ENCODE results near the gene MRPL28.
A peak's percentile ranks its signal among the peaks of the same experiment; 100 is the strongest.
"Not testable (repeated sequence)": the region's sequence is repeated elsewhere in the genome, so short reads cannot be mapped to it uniquely, and the experiment has no call there.

MRPL28 gene

GRCh38 chr16:391885-392335 is 21.6 kb upstream of the MRPL28 start:
- DNase-seq (ENCODE audit: extremely low read depth in 1 of 2, low read depth in 1 of 2): peak; percentile 53 to 69

- no peak for DNase-seq (ENCODE audit: extremely low read depth in 1 of 2, low read depth in 1 of 2)
Measured at GRCh38 chr16:389352-389751, 19.0 kb upstream of the MRPL28 start.

GRCh38 chr16:387761-388666 is 17.7 kb upstream of the MRPL28 start:
- not testable (repeated sequence) for DNase-seq (ENCODE audit: extremely low read depth in 1 of 2, low read depth in 1 of 2)

- no peak for DNase-seq (ENCODE audit: extremely low read depth in 1 of 2, low read depth in 1 of 2)
Measured at GRCh38 chr16:386641-387156, 16.4 kb upstream of the MRPL28 start.

- no peak for DNase-seq (ENCODE audit: extremely low read depth in 1 of 2, low read depth in 1 of 2)
Measured at GRCh38 chr16:383326-384051, 13.2 kb upstream of the MRPL28 start.

GRCh38 chr16:381789-382717 is 11.7 kb upstream of the MRPL28 start, which contains the start of gene PGAP6:
Gene PGAP6 (minus strand): TSS chr16:381978. CDS start chr16:381821, 157 bp downstream.
- DNase-seq (ENCODE audit: extremely low read depth in 1 of 2, low read depth in 1 of 2): peak in 1 of 2 donors; percentile 73

- no peak for DNase-seq (ENCODE audit: extremely low read depth in 1 of 2, low read depth in 1 of 2)
Measured at GRCh38 chr16:381012-381788, 10.9 kb upstream of the MRPL28 start.

- DNase-seq (ENCODE audit: extremely low read depth in 1 of 2, low read depth in 1 of 2): no peak
Measured at GRCh38 chr16:380762-381011, 10.3 kb upstream of the MRPL28 start.

- no peak for DNase-seq (ENCODE audit: extremely low read depth in 1 of 2, low read depth in 1 of 2)
Measured at GRCh38 chr16:379961-380761, 9.8 kb upstream of the MRPL28 start.

GRCh38 chr16:379183-379960 is 9.0 kb upstream of the MRPL28 start:
- no peak for DNase-seq (ENCODE audit: extremely low read depth in 1 of 2, low read depth in 1 of 2)

- no peak for DNase-seq (ENCODE audit: extremely low read depth in 1 of 2, low read depth in 1 of 2)
Measured at GRCh38 chr16:378821-379182, 8.5 kb upstream of the MRPL28 start.

GRCh38 chr16:378113-378820 is 7.9 kb upstream of the MRPL28 start:
- not testable (repeated sequence) for DNase-seq (ENCODE audit: extremely low read depth in 1 of 2, low read depth in 1 of 2)

- no peak for DNase-seq (ENCODE audit: extremely low read depth in 1 of 2, low read depth in 1 of 2)
Measured at GRCh38 chr16:377419-377951, 7.1 kb upstream of the MRPL28 start.

- no peak for DNase-seq (ENCODE audit: extremely low read depth in 1 of 2, low read depth in 1 of 2)
Measured at GRCh38 chr16:376817-377418, 6.6 kb upstream of the MRPL28 start.

- DNase-seq (ENCODE audit: extremely low read depth in 1 of 2, low read depth in 1 of 2): no peak
Measured at GRCh38 chr16:375927-376816, 5.8 kb upstream of the MRPL28 start.

GRCh38 chr16:375212-375611 is 4.9 kb upstream of the MRPL28 start:
- DNase-seq (ENCODE audit: extremely low read depth in 1 of 2, low read depth in 1 of 2): no peak
